Stimulated activated CD8-positive, alpha-beta memory T cell treated with anti-CD3 and anti-CD28 coated beads, Interleukin-15, amount 100 ng/mL, for 24 hours (primary cell): ENCODE measurements around the gene S100A3.
"Not testable (repeated sequence)": the region's sequence is repeated elsewhere in the genome, so short reads cannot be mapped to it uniquely, and the experiment has no call there.

ENCODE experiments used
- DNase-seq: peaks from one replicate; pipeline ENCODE4 v3.0.0-alpha.2; 2020; ENCODE audit warnings: low read depth

The S100A3 gene

GRCh38 chr1:153534925-153535241 lies 14.2 kb downstream of the S100A3 start:
- DNase-seq, result no peak

DNA sequence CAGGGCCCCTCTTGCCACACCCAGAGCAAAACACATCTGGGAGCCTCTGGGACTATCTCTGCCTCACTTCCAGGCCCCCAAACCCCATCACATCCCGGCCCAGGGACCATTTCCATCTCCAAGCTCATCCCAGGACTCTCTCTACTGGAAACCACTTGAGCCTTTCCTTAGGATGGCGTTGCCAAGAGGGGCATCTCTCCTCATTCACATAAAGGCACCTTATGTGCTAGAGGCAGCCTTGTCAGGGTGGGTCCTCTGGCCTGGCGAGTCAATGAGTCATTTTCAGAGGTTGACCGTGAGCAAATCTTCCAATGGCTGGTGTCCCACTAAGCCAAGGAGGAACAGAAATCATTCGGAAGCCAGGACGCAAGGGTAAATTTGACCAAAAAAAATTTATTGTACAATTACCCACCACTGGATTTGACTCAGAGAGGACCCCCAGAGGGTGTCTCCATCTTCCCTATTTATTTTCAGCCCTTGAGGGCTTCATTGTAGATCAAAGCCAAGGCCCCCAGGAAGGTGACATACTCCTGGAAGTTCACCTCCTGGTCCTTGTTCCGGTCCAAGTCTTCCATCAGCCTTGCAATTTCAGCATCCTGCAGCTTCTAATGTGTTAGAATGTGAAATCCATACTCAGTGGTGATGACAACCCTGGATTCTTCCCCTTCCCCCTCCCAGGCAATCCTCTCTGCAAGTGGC lies 14.7 kb downstream of the S100A3 start:
- DNase-seq, result no peak

- no peak for DNase-seq
Measured at GRCh38 chr1:153533689-153534201, 15.3 kb downstream of the S100A3 start.

GRCh38 chr1:153532769-153533599 lies 16.1 kb downstream of the S100A3 start:
- DNase-seq, result peak; percentile 52

DNA sequence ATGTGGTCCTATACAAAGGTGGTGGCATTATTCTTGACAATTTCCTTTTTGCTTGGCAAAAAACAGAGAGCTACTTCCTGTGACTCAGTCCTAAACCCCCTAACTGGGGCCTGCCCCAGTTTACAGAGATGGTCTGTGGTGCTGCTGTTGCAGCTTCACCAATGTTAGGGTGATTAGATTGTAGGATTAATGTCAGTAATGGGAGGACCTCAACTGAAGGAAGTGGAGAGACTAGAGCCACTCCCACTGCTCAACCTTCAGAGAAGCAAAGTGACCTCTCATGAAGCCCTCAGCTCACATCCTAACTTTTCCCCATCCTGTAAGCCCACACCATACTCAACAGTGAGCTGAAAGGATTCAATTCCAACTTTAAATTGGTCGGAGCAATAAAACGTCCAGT lies 16.9 kb downstream of the S100A3 start:
- no peak for DNase-seq

DNA sequence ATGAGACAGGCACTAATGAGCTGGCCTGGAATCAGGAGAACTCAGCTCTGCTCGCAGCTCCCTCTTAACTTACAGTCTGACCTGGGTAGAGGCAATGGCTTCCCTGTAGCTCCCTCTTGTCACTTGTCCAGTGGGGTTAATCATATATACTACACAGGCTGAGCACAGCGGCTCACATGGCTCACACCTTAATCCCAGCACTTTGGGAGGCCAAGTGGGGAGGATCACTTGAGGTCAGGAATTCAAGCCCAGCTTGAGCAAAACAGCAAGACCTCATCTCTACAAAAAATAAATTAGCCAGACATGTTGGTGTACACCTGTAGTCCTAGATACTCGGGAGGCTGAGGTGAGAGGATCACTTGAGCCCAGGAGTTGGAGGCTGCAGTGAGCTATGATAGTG lies 17.4 kb downstream of the S100A3 start:
- DNase-seq, result no peak

- no peak for DNase-seq
Measured at GRCh38 chr1:153527683-153528040, 21.4 kb downstream of the S100A3 start.

GRCh38 chr1:153527023-153527682 lies 21.9 kb downstream of the S100A3 start:
- no peak for DNase-seq

- DNase-seq, result no peak
Measured at GRCh38 chr1:153526132-153526543, 22.9 kb downstream of the S100A3 start.

DNA sequence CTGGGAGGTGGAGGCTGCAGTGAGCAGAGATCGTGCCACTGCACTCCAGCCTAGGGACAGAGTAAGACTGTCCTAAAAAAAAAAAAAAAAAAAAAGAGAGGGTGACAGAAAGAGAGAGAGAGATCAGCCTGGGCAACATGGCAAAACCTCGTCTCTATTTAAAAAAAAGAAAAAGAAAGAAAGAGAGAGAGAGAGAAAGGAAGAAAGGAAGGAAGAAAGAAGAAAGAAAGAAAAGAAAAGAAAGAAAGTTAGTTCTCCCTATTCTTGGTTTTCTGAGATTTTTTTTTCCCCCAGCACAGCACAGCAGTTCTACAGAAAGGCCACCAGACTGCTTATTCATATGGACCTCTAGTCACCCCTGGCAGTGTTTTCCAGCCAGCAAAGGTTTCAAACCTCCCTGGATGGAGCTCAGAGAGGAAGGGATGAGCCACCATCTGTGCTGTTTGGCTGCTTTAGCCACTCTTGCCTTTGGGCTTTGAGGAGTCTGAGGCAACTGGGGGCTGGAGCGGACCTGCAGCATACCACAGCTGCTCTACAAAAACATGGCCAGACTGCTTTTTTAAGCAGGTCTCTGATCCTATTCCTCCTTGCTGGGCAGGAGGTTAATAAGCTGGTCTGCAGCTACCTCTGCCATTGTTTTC lies 23.9 kb downstream of the S100A3 start:
- no peak for DNase-seq

GRCh38 chr1:153522353-153523048 lies 26.6 kb downstream of the S100A3 start:
- not testable (repeated sequence) for DNase-seq

DNA sequence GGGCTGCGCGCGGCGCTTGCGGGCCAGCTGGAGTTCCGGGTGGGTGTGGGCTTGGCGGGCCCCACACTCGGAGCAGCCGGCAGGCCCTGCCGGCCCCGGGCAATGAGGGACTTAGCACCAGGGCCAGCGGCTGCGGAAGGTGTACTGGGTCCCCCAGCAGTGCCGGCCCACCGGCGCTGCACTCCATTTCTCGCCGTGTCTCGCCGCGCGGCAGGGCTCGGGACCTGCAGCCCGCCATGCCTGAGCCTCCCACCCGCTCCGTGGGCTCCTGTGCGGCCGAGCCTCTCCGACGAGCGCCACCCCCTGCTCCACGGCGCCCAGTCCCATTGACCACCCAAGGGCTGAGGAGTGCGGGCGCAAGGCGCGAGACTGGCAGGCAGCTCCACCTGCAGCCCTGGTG lies 27.2 kb downstream of the S100A3 start:
- DNase-seq, result not testable (repeated sequence)

DNA sequence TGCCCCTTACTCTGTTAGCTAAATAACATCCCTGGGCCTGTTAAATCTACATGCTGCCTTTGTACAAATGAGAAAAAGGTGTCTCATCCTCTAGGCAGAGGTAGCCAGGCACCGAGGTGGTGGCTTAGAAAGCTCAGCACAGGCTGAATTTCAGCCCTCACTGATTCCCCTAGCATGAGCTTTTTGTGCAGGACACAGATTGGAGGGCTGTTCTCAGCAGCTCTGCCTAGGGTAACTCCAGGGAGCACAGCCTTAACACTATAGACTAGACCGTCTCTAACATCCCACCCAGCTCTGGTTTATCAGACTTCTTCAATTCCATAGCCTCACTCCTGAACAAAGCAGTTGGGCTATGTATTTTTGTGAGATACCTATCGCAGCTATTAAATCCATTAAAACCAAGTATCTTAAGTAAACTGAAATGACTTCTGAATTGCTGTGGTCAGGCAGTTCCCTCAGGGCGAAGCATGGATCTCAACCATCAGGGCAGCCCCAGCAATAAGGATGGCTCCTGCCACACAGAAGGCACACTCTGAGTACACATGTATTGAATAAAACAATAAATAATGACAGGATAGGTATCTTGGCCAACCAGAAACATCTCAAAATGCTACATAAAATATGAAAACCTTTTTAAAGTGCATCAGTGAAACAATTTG lies 28.1 kb downstream of the S100A3 start:
- no peak for DNase-seq

DNA sequence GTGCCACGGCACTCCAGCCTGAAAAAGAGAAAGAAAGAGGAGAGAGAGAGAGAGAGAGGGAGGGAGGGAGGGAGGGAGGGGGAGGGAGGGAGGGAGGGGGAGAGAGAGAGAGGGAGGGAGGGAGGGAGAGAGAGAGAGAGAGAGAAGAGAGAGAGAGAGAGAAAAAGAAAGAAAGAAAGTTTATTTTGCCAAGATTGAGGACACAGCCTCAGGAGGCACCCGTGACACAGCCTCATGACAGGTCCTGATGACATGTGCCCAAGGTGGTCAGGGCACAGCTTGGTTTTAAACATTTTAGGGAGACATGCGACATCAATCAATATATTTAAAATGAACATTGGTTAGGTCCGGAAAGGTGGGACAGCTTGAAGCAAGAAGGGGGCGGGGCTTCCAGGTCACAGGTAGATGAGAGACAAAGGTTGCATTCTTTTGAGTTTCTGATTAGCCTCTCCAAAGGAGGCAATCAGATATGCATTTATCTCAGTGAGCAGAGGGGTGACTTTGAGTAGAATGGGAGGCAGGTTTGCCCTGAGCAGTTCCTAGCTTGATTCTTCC lies 28.8 kb downstream of the S100A3 start:
- not testable (repeated sequence) for DNase-seq

- DNase-seq, result no peak
Measured at GRCh38 chr1:153519242-153519641, 29.8 kb downstream of the S100A3 start.

GRCh38 chr1:153515504-153516394 lies 33.3 kb downstream of the S100A3 start:
- no peak for DNase-seq

DNA sequence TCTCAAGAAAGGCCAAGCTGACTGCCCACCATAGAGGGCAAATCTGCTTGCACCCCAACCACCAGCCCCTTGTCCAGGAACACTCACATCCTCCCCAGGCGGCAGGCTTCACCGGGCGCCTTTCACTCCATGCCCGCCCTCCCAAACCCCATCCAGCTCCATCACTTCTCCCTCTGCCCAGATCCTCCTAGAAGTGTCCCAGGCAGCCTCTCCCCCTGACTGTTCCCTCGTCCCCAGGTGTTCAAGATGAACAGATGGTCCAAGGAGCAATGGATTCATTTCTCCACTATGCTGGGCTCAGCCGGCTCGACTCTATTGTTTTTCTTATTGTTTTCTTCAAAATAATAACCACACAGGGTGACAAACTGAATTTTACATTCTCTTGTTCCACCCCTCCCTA lies 35.4 kb downstream of the S100A3 start:
- DNase-seq, result no peak

DNA sequence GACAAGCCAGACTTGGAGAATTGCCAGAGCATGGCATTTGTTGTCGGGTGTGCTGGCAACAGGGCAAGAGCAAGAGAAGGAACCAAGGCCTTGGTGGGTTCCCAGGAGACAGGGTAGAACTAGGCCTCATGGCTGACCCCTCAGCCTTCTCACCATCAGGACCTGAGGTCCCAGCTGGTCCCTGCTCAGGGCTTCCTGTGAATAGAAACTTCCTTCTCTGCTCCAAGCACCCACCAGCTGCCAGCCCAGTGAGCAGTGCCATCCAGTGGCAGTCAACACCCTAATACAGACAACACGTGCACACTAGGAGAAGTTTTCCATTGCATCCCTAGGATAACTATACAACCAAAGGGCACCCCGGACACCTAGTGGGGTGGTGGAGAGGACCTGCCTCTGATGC lies 36.0 kb downstream of the S100A3 start:
- no peak for DNase-seq

DNA sequence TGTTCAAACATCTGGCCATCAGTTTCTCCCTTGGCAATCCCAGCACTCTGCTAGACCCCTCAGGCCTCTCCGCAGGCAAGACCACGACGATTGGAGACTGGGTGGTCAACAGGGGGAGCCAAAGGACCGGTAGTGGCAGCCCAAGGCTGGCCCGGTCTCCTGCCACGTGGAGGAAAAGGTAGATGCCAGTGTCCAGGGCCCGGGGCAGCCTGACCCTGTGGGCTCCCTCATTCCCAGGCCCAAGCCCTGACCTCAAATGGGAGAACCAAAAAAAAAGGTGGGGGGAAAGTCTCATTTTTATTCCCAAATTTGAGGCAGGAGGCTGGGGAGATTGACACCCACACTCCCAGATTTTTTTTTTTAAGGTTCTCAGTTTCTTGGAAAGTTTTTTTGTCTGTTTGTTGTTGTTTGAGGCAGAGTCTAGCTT lies 38.1 kb downstream of the S100A3 start:
- peak; percentile 57 for DNase-seq
